ENCODE results near the gene ATP8B4. TPM values are rescaled to one million over a fixed set of nuclear protein-coding genes. Genes with fewer than 3 reads are reported as not detected.

The ATP8B4 gene
- total and polyA plus RNA-seq, 2 donors from 2014 or later = 2.1 to 12.5 TPM

DNA sequence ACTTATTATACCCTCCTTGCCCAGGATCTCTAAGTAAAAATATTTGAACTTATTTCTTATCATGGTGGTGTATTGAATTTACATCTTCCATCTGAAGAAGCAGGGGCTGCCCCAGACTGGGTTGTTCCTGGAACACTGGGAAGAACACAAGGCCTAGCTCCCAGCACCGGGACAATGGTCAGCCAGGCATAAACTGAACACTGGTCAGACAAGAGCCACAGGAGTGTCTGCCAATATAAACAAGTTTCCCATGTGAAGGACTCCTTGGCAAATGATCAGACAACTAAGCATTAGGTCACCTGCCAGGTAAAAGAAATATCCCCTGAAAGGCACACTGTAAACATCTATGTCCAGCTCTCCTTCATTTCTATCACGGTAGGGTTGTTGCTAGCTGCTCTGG, 172.4 kb downstream of the ATP8B4 start:
- no peaks in the 10 kb centered on the region for H3K4me1 ChIP-seq (ENCODE audit: control insufficient read depth in 2 of 3, insufficient read depth in 2 of 3, low read depth in 1 of 3, low read length in 3 of 3)
- DNase-seq (no peak), FAIRE-seq (no peak)
- no peak overlapping the region for H3K4me3 ChIP-seq (ENCODE audit: low read length in 3 of 3)
- H3K36me3 ChIP-seq (ENCODE audit: control insufficient read depth in 2 of 3, insufficient read depth in 3 of 3, low read length in 3 of 3) = no peaks in the 10 kb centered on the region
- TF ChIP-seq CTCF (IDR thresholded peaks at IDR 0.05; ENCODE audit: borderline replicate concordance, extremely low read depth, insufficient read depth) = no peak
- H3K9me3 ChIP-seq (ENCODE audit: control insufficient read depth in 2 of 3, insufficient read depth in 1 of 3, low read length in 3 of 3) = no peaks in the 10 kb centered on the region
- H3K9ac ChIP-seq (ENCODE audit: low read length in 3 of 3) = no peak overlapping the region
- H3K27me3 ChIP-seq (ENCODE audit: control insufficient read depth, insufficient read depth, low read length) = no peaks in the 10 kb centered on the region
- no peak overlapping the region for H3K27ac ChIP-seq (ENCODE audit: low read depth in 2 of 2, low read length in 2 of 2)
- intact Hi-C loops (cut with DNase I) = no loop called here

GRCh38 chr15:49934487-49934886, 184.5 kb downstream of the ATP8B4 start:
- no peaks in the 10 kb centered on the region for H3K4me1 ChIP-seq (ENCODE audit: control insufficient read depth in 2 of 3, insufficient read depth in 2 of 3, low read depth in 1 of 3, low read length in 3 of 3)
- H3K9me3 ChIP-seq (ENCODE audit: control insufficient read depth in 2 of 3, insufficient read depth in 1 of 3, low read length in 3 of 3) = no peaks in the 10 kb centered on the region
- TF ChIP-seq CTCF (IDR thresholded peaks at IDR 0.05; ENCODE audit: borderline replicate concordance, extremely low read depth, insufficient read depth) = no peak
- H3K36me3 ChIP-seq (ENCODE audit: control insufficient read depth in 2 of 3, insufficient read depth in 3 of 3, low read length in 3 of 3) = no peaks in the 10 kb centered on the region
- H3K4me3 ChIP-seq (ENCODE audit: low read length in 3 of 3) = no peak overlapping the region
- FAIRE-seq (no peak), DNase-seq (no peak)
- H3K27me3 ChIP-seq (ENCODE audit: control insufficient read depth, insufficient read depth, low read length) = no peaks in the 10 kb centered on the region
- intact Hi-C loops (cut with DNase I) = no loop called here
- no peak overlapping the region for H3K27ac ChIP-seq (ENCODE audit: low read depth in 2 of 2, low read length in 2 of 2)
- no peak overlapping the region for H3K9ac ChIP-seq (ENCODE audit: low read length in 3 of 3)

- H3K4me3 ChIP-seq (ENCODE audit: low read length in 3 of 3) = no peak overlapping the region
- no peak for TF ChIP-seq CTCF (IDR thresholded peaks at IDR 0.05; ENCODE audit: borderline replicate concordance, extremely low read depth, insufficient read depth)
- no peaks in the 10 kb centered on the region for H3K9me3 ChIP-seq (ENCODE audit: control insufficient read depth in 2 of 3, insufficient read depth in 1 of 3, low read length in 3 of 3)
- no peaks in the 10 kb centered on the region for H3K4me1 ChIP-seq (ENCODE audit: control insufficient read depth in 2 of 3, insufficient read depth in 2 of 3, low read depth in 1 of 3, low read length in 3 of 3)
- no peak overlapping the region for H3K27ac ChIP-seq (ENCODE audit: low read depth in 2 of 2, low read length in 2 of 2)
- H3K9ac ChIP-seq (ENCODE audit: low read length in 3 of 3) = no peak overlapping the region
- no peak for FAIRE-seq
- H3K36me3 ChIP-seq (ENCODE audit: control insufficient read depth in 2 of 3, insufficient read depth in 3 of 3, low read length in 3 of 3) = no peaks in the 10 kb centered on the region
- no peak for DNase-seq
- no peaks in the 10 kb centered on the region for H3K27me3 ChIP-seq (ENCODE audit: control insufficient read depth, insufficient read depth, low read length)
- intact Hi-C loops (cut with DNase I) = no loop called here
Measured at GRCh38 chr15:49927189-49927861, 191.7 kb downstream of the ATP8B4 start.

DNA sequence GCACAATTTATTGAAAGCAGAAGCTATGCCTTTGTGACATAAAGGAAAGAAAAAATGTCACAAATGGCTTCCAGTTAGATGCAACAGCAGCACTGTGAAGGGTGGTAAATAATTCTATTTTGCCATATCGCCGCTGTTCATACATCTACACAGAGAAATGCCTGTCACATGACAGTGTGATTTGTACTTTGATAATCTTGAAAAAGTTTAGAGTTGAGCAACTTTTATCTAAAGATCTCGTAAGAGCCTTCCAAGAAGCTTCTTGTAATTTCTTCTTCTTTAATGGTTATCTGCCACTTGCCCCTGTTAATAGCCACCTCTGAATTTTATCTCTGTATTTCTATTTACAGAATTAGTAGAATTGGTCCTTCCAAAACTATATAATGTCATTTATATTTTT, 192.3 kb downstream of the ATP8B4 start:
- Histone ChIP-seq H3K36me3 (ENCODE audit: control insufficient read depth in 2 of 3, insufficient read depth in 3 of 3, low read length in 3 of 3) (no peaks in the 10 kb centered on the region), H3K4me3 (ENCODE audit: low read length in 3 of 3) (no peak overlapping the region), H3K9me3 (ENCODE audit: control insufficient read depth in 2 of 3, insufficient read depth in 1 of 3, low read length in 3 of 3) (no peaks in the 10 kb centered on the region), H3K27ac (ENCODE audit: low read depth in 2 of 2, low read length in 2 of 2) (no peak overlapping the region), H3K4me1 (ENCODE audit: control insufficient read depth in 2 of 3, insufficient read depth in 2 of 3, low read depth in 1 of 3, low read length in 3 of 3) (no peaks in the 10 kb centered on the region), H3K9ac (ENCODE audit: low read length in 3 of 3) (no peak overlapping the region), H3K27me3 (ENCODE audit: control insufficient read depth, insufficient read depth, low read length) (no peaks in the 10 kb centered on the region)
- no peak for FAIRE-seq
- no peak for DNase-seq
- intact Hi-C loops (cut with DNase I) = no loop called here
- no peak for TF ChIP-seq CTCF (IDR thresholded peaks at IDR 0.05; ENCODE audit: borderline replicate concordance, extremely low read depth, insufficient read depth)

All from kidney (tissue), 14 donors.